HG03280 (cell line): ENCODE measurements around the gene CDH2.

Experiments used
- ATAC-seq: cut with Tn5 transposase; IDR thresholded peaks from one replicate; pipeline ENCODE4 v1.9.1; 2021; ENCODE audit warnings: mild to moderate bottlenecking, moderate library complexity; ENCODE audit not compliant: unreplicated experiment

CDH2 gene

DNA sequence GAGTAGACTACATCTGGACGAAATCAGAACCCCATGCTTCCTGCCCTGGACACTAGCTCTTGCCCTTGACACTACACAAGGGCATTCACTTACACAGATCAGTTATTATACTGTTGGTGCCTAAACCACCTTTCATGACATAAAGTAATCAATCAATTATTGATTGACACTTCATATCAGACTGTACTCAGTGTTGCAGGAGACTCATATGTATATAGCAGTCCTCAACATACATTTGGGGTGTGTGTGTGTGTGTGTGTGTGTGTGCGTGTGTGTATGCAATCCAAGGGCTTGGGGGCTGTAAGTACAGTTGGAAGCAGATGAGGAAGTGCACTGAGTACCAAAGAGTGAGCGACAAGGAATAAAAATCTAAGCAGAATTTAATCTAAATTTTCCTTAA lies 5.1 kb downstream of the CDH2 start:
- ATAC-seq: no peak

DNA sequence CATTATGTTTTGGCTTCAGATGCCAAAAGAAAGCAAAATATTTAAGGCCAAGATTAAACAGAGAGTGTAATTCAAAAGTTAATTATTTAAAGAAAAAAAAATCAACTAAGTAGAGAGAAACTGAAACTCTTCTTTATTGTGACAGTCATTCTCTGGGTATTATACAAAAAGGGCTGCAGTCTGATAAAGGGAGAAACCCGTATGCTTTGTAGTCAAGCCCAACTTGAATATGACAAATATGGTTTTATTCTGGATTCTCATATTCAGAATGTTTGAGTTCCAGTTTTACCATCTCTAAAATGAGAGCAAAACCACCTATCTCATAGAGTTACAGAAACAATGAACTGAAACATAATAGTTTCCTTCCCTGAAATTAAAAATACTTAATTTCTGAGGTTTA lies 8.2 kb downstream of the CDH2 start:
- ATAC-seq: no peak

- ATAC-seq: no peak
Observed at GRCh38 chr18:28167835-28168349, 9.0 kb downstream of the CDH2 start.

- no peak for ATAC-seq
Observed at GRCh38 chr18:28164771-28165483, 12.0 kb downstream of the CDH2 start.

GRCh38 chr18:28163201-28163775 lies 13.6 kb downstream of the CDH2 start:
- no peak for ATAC-seq

DNA sequence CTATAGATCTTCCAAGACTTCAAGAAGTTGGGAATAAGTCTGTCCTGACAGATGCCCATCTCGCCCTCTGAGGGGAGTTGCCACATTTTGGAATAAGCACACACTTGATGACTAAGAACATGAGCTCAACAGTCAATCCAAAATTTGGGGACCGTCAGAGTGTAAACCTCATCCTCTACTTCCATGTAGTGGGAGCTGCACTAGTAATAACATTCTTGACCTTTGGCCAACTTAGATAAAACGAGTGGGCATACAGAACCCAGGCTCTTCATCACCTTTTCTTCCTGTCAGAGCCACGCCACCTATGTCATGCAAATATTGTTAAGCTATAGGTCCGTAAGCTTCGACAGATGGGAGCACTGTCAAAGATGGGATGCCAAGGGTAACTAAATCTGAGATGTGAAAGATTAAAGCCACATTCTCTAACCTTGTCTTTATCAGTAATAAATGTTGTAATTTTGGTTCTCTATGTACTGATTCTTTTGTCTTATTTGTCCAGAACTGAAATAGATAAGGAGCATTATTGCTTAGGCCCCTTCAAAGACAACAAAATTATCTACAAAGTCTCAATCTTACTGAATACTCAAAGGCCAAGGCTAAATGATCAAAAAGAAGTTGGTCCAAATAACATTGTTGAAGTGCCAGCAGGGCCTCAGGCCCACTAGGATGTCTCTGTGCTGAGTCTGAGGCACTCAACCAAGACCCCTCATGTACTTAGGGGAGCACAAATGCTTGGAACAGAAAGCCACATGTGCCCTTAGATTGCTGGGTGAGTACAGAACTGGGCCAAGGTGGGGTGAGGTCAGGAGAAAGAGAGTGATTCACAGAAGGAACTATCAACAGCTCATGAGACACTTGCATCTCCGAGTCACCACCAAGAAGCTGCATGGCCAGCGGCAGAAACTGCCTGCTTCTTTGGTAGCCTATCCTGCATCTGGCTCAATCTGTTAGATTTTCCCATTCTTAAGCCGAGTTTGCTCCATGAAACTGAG lies 15.0 kb downstream of the CDH2 start:
- ATAC-seq: no peak

- no peak for ATAC-seq
Observed at GRCh38 chr18:28159055-28159454, 17.9 kb downstream of the CDH2 start.

GRCh38 chr18:28158083-28158581 lies 18.8 kb downstream of the CDH2 start:
- ATAC-seq: no peak

DNA sequence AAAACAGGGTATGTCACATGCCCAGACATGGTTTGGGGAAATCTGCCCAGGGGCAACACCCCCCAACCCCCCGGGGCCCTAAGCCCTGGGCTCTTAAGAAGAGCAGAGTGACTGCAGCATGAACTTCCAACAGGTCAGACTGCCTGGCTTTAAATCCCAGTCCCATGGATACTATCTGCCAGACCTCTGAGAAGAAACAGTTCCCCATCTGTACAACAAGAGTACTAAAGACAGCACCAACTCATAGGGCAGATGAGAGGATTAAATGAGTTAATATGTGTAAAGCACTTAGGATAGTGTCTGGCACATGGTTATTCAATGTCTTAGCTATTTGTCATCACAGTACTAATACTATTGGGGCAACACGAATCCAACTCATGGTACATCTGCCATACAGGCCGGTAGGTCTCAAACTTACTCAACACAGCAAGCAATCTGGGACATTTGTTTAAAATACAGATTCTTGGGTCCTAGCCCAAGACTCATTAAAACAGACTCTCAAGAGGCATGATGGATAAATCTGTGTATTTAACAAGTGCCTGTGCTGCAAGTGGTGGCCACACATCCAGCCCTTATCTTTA lies 23.4 kb downstream of the CDH2 start:
- no peak for ATAC-seq

- no peak for ATAC-seq
Observed at GRCh38 chr18:28152754-28153153, 24.2 kb downstream of the CDH2 start.

DNA sequence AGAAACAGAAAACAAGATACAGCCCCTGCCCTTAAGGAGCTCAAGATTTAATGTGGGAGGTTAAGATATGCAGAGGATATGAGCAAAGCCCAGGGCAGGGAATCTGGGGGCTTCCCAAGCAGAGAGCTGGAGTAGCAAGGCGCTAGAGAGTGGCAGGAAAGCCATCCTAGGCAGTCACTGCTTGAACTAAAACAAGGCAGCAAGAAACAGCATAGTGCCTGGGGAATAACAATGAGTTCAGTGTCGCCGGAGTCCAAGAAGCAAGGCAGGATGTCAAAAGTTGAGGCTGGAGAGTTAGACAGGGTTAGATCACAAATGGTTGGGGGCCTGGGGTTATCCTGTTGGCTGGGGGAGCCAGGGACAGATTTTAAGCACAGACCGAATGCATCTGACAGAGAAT lies 24.6 kb downstream of the CDH2 start:
- no peak for ATAC-seq

GRCh38 chr18:28151434-28151833 lies 25.5 kb downstream of the CDH2 start:
- no peak for ATAC-seq

DNA sequence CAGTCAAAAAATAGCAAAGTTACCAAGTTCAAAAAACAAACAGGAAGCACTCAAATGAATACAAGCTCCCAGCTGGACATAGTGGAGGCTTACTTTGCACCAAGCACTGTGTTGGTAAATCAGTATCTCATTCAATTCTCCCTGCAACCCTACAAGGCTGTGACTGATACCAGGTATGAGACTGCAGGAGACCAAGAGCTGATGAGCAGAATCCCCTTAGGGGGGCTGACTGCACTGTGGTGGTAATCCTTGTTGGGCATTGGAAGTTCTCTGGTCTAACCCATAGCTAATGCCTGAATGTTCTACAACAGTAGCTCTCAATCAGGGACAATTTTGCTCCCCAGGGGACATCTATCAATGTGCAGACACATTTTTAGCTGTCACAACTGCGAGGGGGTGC lies 26.0 kb downstream of the CDH2 start:
- no peak for ATAC-seq

GRCh38 chr18:28149810-28150420 lies 27.0 kb downstream of the CDH2 start:
- no peak for ATAC-seq

DNA sequence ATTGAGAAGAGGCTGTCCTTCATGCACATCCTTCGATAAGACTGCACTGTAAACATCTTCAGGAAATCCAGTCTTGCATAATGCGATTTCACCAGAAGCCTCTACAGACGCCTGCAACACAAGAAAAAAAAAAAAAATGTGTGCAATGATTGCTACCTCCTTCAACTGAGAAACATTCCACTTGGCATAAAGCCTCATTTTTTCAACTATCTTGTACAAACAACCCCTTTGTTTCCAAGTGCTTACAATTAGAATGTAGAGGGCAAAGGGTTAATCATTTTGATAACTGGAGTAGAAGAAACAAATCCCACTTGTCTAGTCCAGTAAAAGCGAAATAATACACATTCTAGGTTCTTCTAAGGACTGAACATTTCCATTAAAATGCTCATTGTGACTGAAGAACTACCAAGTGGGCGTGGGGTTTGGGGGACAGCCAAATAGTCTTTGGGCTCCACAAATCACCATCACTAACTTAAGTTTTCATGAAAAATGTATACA lies 29.2 kb downstream of the CDH2 start:
- ATAC-seq: no peak

DNA sequence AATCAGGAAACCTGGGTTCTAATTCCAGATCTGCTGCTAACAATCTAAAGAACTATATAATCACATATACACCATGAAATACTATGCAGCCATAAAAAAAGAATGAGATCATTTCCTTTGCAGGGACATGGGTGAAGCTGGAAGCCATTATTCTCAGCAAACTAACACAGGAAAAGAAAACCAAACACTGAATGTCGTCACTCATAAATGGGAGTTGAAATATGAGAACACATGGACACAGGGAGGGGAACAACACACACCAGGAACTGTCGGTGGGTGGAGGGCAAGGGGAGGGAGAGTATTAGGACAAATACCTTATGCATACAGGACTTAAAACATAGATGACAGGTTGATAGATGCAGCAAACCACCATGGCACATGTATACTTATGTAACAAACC lies 33.2 kb downstream of the CDH2 start:
- no peak for ATAC-seq

DNA sequence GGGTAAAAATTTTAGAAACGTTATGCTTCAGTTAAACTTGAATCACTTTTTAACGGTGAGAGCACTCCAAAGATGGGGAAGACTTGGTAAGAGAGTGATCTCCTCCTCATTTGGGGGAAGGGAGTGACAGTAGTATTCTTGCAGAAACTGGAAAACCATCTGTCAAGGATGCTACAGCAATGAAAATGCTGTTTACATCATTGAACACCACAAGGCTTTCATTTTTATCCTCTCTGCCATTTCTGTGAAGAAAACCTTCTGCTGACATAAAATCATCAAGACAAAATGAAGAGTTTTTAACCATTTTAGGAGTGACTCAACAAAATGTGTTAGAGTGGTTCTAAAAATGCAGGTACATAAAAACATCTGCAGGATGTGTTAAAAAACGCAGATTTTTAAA lies 38.1 kb downstream of the CDH2 start:
- ATAC-seq: no peak

GRCh38 chr18:28136071-28136470 lies 40.9 kb downstream of the CDH2 start:
- no peak for ATAC-seq

- no peak for ATAC-seq
Observed at GRCh38 chr18:28134774-28135173, 42.2 kb downstream of the CDH2 start.

- no peak for ATAC-seq
Observed at GRCh38 chr18:28132084-28132483, 44.8 kb downstream of the CDH2 start.

DNA sequence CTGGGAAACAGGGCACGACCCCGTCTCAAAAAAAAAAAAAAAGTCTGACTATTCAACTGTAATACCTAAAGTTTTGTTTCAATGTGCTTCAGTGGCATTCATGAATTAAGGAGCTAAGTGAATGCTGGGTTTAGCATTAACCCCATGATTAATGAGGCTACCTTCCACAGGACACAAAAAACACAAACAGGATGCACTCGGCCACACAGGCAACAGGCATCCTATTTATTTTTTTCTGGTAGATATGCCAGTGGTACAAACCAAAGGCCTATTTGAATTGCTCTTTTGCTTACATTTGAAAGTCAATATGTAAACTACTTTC lies 48.3 kb downstream of the CDH2 start:
- no peak for ATAC-seq
